ENCODE results near the gene CRPPA.
"Not testable (repeated sequence)": the region's sequence is repeated elsewhere in the genome, so short reads cannot be mapped to it uniquely, and the experiment has no call there.

CRPPA gene

GRCh38 chr7:16421333-16422102 is at the start of gene CRPPA:
Gene CRPPA, minus strand, starts transcription at chr7:16421538. Its CDS starts 216 bp downstream, at chr7:16421322.
- DNase-seq (ENCODE audit: low read depth in 3 of 3), result peak in 1 of 3 experiments; percentile 31

DNA sequence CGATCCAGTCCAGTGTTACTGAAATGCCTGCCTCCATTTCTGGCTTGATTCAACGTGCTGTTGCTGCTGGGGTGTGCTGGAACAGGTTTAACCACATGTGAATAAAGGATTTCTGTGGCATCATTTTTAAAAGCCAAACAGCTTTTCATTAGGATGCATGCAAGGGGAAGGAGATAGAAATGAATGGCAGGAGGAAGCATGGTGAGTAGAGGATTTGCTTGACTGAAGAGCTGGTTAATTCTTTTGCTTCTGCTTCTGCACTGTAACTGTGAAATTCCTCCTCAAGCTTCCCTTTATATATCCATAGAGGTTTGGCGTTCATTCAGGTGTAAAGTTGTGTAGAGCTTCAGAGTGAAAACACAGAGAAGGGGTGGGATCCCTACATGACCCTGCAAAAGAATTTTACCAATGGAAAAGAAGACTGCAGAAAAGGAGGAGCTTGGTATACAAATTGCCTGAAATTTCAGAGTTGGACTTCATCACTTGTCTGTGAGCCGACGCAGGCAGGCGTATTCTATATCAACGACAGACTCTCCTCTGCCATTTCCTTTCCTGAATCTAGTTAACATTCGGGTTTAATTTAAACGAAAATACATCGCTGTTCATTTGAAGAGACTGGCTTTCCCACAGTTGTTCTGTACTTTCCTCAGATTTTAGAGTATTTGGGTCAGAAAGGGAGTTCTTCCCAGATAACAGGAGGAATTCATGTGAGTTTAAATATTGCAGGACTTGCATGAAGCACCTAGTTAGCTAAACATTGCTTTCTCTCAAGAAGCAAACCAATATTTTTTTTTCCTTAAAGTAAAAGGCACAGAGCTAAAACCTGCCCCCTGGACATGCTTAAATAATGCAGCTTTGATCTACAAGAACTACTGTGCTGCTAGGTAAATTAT is 44.4 kb upstream of the CRPPA start, which contains the start of gene SOSTDC1:
Gene SOSTDC1, minus strand, starts transcription at position 270 of the 893 bp plus-strand sequence. Its CDS starts 70 bp downstream, at position 200.
- no peak for DNase-seq (ENCODE audit: low read depth in 3 of 3)

GRCh38 chr7:16463949-16464715 is 42.8 kb upstream of the CRPPA start:
- no peak for DNase-seq (ENCODE audit: low read depth in 3 of 3)

- DNase-seq (ENCODE audit: low read depth in 3 of 3), result no peak
These were observed 42.2 kb upstream of the CRPPA start for GRCh38 chr7:16463520-16463919.

DNA sequence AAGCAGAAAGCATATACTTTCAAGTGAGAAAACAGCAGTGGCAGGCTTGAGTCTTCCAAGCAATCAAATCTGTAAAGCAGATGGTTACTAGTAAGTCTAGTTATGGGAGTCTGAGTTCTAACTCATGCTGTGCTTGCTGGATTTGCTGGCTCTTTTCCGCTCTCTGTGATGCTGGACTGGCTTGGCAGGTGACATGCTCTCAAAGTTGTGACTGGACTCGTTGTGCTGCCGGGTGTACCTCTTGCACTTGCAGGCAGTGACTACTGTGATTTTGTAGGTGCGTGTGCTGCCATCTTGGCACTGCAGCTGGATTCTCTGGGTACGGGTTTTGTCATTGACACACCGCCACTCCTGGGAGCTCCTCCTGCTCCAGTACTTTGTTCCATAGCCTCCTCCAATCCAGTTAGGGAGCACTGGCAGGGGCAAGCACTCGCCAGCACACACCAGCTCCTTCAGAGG is 41.1 kb upstream of the CRPPA start:
- DNase-seq (ENCODE audit: low read depth in 3 of 3), result no peak

DNA sequence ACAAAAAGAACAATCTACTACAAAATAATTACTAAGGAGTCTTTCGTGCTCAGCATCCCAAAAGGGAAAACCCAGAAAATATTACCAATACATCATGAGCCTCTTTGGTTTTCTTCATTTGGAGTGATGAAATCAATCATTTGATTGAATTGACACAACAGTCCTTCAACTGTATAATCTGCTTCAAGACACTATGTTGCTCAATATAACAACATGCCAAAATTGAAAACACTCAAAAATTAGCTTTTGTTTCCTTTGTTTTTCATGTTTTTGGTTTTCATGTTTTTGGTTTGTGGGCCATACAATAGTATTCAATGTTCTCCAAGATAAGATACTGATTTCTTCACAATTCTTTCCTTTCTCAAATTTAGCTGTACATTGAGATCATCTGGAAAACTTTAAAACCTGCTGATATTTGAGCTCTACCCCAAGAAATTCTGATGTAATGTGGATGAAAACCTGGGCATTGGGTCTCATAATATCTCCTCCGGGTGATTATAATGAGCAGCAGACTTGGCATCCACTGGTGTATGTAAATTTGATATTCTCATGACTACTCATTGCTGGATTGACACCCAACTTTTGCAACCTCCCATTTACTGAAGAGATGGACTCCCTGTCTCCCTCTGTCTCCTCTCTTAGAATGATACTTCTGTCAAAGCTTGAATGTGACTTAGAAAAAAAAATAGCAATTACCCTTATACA is 39.6 kb upstream of the CRPPA start:
- no peak for DNase-seq (ENCODE audit: low read depth in 3 of 3)

DNA sequence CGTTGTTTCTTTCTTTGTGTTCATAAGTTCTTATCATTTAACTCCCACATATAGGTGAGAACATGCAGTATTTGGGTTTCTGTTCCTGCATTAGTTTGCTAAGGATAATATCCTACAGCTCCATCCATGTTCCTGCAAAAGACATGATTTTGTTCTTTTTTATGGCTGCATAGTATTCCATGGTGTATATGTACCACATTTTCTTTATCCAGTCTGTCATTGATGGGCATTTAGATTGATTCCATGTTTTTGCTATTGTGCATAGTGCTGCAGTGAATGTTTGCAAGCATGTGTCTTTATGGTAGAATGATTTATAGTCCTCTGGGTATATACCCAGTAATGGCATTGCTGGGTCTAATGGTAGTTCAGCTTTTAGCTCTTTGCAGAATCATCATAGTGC is 35.0 kb upstream of the CRPPA start:
- DNase-seq (ENCODE audit: low read depth in 3 of 3), result not testable (repeated sequence)

DNA sequence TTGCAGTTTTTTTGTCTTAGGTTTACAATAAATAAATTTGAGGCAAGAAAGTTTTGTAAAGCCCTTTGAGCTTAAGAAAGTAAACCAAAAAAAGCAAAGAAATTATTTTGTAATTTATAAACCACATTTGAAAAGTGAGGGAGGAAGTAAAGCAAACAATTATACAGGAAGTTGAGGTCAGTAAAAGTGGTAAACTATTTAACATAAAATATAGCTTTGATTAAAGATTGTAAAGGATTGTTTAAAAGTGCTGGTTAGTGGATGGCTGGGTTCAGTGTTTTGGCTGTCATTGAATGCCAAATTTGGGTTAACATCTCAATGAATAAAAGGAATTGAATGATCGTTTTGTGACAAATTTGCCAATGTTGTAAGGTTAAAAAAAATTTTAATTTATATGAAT is 34.3 kb upstream of the CRPPA start:
- no peak for DNase-seq (ENCODE audit: low read depth in 3 of 3)

DNA sequence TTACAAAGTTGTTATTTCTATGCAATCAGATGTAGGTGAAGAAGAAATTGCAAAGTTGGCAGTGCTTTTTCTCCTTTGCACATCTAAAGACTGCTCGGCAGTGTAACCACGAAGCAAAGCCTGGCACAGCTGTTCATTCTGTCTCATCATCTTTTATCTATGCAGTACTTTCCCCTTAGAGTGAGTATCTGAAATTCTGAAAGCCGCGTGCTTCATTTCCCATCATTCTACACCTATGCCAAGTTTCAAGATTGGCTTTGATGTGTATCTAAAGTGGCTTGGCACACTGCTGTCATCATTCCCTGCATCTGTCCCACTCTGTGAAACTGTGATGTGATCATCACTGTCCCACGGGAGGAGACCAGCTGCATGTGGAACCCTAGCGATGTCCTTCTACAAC is 29.0 kb upstream of the CRPPA start:
- no peak for DNase-seq (ENCODE audit: low read depth in 3 of 3)

- DNase-seq (ENCODE audit: low read depth in 3 of 3), result no peak
These were observed 26.5 kb upstream of the CRPPA start for GRCh38 chr7:16447876-16448275.

- no peak for DNase-seq (ENCODE audit: low read depth in 3 of 3)
These were observed 25.2 kb upstream of the CRPPA start for GRCh38 chr7:16446508-16446907.

DNA sequence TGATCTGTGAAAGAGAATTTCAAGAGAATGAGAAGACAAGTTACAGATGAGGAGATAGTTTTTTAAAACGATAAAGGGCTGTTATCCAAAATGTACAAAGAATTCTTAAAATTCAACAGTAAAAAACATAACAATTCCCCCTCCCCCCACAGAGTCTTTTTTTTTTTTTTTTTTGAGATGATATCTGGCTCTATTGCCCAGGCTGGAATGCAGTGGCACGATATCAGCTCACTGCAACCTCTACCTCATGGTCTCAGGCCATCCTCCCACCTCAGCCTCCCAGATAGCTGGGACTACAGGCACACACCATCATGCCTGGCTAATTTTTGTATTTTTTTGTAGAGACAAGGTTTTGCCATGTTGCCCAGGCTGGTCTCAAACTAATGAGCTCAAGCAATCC is 22.5 kb upstream of the CRPPA start:
- DNase-seq (ENCODE audit: low read depth in 3 of 3), result not testable (repeated sequence)

- DNase-seq (ENCODE audit: low read depth in 3 of 3), result no peak
These were observed 17.6 kb upstream of the CRPPA start for GRCh38 chr7:16438988-16439387.

- no peak for DNase-seq (ENCODE audit: low read depth in 3 of 3)
These were observed 15.0 kb upstream of the CRPPA start for GRCh38 chr7:16436306-16436705.

GRCh38 chr7:16433568-16434122 is 12.3 kb upstream of the CRPPA start:
- DNase-seq (ENCODE audit: low read depth in 3 of 3), result no peak

DNA sequence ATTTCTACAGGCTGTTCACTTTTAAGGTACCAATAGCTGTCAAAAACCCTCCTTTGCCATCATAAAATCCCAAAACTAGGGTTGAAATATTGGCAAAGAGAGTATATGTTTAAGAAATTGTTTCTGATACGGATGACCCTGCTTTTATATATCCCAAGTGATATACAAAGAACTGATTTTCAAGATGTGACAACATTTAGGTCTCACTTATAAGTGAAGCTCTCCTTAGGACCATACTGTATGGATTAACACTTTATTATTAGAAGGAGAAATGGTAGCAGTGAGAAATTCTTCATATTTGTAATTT is 11.0 kb upstream of the CRPPA start:
- DNase-seq (ENCODE audit: low read depth in 3 of 3), result no peak

DNA sequence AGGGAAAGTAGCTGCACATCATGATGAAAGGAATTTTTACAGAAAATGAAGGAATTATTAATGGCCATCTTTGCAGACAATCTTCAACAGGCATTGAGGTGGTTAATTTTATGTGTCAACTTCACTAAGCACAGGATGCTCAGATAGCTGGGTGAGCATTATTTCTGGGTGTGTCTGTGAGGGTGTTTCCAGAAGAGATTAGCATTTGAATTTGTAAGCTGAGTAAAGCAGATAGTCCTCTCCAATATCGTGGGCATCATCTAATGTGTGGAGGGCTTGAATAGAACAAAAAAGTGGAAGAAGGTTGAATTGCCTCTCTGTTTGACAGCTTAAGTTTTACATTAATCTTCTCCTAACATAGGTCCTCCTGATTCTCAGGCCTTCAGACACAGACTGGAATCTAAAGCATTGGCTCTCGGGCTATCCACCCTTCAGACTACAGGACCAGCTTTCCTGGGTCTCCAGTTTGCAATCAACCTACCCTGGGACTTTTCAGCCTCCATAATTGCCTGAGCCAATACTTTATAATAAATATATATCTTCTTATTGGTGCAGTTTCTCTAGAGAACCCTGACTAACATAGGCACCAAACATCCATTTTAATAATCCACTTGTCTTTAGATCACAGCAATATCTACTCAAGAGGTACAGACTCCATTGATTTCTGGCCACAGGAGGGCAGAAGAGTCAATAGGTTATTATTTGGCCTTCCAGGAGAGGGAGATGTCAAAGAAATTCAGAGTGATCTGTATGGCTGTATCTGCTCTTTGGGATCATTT is 10.5 kb upstream of the CRPPA start:
- no peak for DNase-seq (ENCODE audit: low read depth in 3 of 3)

DNA sequence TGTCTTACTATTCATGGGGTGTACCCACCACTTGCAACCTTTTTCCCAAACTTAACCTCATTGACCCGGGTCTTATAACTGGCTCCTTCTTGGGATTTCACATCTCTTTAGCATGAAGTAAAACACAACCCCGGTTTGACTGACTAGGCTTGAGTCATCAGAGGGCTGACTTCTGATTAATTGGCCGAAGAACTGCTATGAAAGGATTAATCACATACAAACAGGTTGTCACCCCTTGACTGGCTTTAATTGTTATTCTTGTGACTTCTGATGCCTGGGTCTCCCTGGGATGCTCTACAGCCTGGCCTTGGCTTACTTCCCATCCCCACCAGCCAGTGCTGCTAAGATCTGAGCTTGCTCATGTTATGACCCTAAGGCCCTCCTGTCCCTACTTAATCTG is 8.8 kb upstream of the CRPPA start:
- DNase-seq (ENCODE audit: low read depth in 3 of 3), result no peak

- no peak for DNase-seq (ENCODE audit: low read depth in 3 of 3)
These were observed 7.3 kb upstream of the CRPPA start for GRCh38 chr7:16428672-16429071.

GRCh38 chr7:16428182-16428581 is 6.8 kb upstream of the CRPPA start:
- no peak for DNase-seq (ENCODE audit: low read depth in 3 of 3)

All from stimulated activated CD4-positive, alpha-beta T cell treated with anti-CD3 and anti-CD28 coated beads, TNF-alpha, amount 100 ng/mL, for 24 hours (primary cell).